H4 (cell line): Measurements from ENCODE around the gene TPCN2. TPM values are rescaled to one million over a fixed set of nuclear protein-coding genes. Genes with fewer than 3 reads are reported as not detected.
"Not testable (repeated sequence)": the region's sequence is repeated elsewhere in the genome, so short reads cannot be mapped to it uniquely, and the experiment has no call there.

Experiments used
- DNase-seq: peaks from one replicate; pipeline ENCODE4 v3.0.0-alpha.2; 2015; ENCODE audit warnings: low spot score
- total RNA-seq: library from RNA; depleted of rRNA; stranded (reverse); fragments of >200 nt; shearing (Covaris generic); gene quantifications from 2 replicates; pipeline ENCODE4 v1.2.3, GENCODE V29; 2014; rRNA removed

Gene TPCN2
- total RNA-seq: 6.2 and 7.4 TPM in 2 replicates

DNA sequence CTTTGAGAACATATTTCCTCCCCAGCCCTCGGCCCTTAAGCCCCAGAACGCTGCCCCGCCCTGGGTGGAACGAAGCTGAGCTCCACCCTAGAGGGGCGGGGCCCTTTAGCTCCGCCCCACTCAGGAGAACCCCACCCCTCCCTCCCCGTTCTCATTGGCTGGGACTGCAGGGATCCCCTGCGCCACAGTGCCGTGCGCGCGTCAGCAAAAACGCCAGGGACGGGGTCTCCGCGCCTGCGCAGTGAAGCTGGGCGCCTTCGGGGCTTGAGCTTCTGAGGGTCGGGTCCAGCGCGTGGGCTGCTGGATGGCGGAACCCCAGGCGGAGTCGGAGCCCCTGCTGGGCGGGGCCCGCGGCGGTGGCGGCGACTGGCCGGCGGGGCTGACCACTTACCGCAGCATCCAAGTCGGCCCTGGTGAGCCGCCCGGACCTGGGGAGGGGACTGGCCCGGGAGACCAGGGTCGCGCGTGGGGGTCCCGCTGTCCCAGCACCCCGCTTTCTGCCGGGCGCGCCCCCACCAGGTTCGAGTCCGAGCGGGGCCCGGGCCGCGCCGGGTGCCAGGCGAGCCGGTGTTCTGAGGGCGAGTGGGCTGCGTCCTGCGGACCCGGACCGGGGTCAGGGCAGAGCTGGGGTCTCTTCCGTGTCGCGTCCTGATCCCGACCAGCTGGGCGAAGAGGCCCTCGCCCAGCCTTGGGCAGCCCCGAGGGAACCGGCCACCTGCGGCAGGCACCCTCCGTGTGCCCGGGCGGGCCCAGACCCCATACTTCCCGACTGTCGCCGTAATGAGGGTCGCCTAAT, at the start of gene TPCN2:
Gene TPCN2 (plus strand): TSS at position 239 of the 796 bp plus-strand sequence. CDS start 66 bp downstream, at position 305.
- peak; percentile 89 for DNase-seq

DNA sequence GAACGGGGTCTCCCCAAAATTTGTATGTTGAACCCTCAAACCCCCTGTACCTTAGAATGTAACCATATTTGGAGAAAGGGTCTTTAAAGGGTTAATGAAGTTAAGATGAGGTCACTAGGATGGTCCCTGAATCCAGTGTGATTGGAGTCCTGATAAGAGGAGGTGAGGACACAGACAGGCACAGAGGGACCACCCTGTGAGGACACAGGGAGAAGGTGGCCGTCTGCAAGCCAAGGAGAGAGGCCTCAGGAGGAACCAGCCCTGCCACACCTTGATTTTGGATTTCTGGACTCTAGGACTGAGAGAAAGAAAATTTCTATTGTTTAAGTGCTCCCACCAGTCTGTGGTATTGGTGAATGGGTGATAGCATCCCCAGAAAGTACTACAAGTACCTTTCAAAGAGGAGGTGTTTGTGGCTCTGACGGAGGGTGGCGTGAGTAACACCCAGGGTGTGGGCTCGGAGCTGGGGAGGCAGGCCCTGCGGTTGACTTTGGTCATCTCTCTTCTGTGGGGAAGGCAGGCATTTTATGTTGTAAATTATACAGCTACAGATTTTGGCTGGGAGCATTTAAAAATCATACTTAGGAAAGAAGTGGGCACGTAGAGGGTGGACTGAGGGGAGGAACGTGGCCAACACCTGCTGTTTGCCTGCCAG, 49.5 kb upstream of the TPCN2 start:
- DNase-seq: no peak

DNA sequence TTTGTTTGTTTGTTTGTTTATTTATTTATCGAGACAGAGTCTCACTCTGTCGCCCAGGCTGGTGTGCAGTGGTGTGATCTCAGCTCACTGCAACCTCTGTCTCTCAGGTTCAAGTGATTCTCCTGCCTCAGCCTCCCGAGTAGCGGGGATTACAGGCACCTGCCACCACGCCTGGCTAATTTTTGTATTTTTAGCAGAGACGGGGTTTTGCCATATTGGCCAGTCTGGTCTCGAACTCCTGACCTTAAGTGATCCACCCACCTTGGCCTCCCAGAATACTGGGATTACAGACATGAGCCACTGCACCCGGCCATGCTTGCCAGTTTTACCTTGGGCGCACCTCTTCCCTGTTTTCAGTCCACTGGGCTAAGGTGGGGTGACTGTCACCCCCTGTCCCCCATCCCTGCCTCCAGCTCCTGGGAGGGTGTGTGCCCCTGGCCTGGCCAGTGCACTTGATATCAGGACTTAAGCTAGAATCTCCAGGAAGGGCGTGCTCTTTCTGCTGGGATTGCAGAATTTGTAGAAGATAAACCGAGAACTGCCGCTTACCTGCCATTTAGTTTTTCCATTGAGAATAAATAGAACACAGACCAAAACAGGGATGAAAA, 48.9 kb upstream of the TPCN2 start:
- not testable (repeated sequence) for DNase-seq

DNA sequence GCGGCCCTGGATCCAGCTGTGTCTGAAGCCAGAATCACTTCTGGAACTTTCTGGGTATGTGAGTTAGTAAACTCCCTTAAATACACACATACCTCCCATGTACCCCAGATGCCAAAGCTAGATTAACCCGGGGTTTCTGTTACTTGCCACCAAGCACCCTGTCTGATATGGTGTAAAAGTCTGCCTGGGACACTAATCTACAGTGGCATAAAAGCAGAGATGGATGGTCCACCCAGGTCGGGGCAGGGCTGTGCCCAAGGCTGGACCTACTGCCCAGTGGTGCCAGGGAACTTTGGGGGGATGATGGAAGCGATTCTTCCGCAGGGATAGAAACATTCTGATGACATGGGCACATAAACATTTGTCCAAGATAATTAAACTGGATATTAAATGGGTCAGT, 48.3 kb upstream of the TPCN2 start:
- no peak for DNase-seq

DNA sequence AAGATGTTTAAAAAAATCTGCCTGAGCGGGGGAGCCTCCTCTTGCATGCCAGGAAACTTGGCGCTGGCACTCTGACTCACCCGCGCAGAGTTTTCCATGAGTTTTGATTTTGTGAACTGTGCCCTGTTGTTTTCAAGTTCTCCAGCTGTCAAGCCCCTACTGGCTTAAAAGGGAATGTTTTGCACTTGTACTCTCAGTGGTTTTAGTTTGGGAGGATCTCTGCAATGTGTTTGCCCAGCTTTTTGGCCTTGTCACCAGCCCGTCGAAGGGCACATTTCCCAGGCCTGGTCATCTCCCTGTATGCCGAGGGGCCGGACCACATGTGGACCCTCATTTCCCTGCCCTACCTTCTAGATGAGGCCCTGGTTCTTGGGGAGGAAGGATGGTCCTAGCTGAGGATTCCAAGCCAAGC, 47.9 kb upstream of the TPCN2 start:
- peak; percentile 81 for DNase-seq

DNA sequence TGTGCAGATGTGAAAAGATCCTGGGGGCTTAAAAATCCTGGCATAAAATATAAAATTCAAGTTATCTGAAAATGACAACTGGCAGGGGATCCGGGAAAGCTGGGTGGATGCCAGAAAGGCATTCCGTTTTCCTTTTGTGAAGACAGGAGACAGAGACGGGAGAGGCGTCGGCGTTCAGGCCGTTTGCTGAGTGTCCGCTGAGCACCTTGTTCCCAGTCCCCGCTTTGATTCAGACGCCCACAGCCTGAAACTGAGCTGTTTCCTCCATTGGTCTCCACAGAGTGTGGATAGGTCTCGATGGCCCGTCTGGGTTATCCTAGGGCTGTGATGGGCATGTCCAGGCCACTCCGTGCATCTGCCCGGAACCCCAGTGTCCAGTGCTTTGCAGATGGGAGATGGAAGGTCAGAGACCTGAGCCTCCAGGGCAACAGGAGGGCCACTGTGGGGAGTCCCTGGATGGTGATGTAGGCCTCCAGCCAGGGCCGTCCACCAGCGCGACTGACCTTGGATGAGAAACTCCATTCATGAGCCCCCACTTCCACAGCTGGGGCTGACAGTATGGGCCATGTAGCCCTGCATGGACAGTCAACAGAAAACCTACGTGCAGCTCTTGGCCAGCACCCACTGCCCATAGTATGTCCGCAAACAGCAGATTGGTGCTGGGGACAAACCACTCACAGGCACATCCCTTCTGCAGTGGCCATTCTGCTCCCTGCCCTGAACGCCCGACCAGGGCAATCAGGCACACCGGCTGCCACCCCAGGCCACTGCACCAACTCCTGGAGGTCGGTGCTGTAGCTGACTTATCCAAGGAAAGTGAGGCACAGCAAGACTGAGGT, 47.3 kb upstream of the TPCN2 start:
- no peak for DNase-seq

DNA sequence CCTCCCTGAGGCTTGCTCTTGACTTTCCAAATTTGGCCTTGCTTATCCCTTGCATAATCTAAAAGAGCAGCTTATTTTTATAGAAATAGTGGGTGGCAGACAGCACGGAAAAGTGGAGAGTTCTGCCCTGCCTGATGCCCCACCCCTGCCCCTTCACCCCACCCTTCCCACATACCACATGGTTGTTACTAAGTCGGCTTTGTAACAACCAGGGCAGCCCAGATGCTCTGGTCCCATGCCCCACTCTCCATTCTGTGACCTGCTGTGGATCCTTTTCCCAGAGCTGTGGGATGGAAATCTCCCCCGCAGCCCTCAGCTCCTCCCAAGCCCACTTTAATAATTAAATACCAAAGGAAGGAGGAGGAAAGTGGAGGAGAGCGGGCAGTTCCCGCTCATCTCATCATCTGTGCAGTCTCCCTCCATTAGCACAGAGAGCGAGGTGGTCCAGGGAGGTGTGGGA, 46.6 kb upstream of the TPCN2 start:
- no peak for DNase-seq

DNA sequence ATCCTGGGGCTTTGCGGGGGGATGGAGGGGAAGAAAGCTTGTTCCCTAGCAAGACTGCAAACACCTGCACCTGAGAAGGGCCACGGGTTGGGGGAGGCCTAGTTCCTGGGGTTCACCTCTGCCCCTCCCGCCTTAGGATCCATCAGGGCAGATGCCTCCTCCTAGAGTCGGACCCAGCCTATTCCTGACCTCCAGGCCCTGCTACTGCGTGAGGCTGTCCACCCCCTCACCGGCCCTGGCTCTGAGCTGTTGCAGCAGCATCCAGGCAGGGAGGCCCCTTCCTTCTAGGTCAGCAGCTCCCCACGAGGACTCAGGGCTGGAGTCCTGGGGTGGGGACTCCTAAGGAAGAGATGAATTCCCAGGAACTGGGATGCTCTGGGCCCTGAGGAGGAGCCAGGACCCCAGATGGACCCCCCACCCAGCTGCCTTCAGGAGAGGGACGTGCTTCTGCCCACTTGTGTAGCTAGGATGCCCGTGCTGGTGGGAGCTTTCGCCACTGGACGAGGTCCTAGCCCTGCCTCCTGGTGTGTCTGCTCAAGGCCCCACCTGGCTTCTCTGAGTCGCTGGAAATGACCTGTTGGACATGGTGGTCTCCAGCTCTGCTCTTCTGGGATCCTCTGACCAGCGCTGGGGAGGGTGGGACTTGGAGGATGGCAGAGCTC, 46.0 kb upstream of the TPCN2 start:
- DNase-seq: no peak

DNA sequence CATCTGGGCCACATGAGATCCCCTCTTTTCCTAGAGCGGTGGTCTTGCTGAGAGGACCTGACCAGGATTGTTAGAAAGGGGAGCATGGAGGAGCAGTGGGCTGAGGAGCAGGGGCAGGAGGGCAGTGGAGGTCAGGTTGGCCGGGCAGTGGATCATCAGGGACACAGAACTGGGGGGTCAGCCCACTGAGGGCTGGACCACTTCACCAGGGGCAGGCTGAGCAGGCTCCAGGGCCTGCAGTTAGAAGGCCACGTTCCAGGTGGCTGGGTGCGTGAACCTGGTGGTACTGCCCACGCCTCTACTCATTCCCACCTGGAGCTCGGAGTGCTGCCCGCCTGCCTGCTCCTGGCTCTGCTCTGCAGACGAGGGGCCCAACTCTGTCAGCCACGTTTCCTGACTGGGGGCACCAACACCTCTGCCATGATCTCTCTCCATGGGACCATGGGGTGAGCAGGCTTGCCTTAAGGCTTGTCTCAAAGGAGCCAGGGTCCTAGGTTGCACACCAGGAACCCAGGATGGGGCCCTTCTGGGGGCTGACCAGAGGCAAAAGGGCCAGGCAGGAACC, 45.3 kb upstream of the TPCN2 start:
- DNase-seq: no peak

DNA sequence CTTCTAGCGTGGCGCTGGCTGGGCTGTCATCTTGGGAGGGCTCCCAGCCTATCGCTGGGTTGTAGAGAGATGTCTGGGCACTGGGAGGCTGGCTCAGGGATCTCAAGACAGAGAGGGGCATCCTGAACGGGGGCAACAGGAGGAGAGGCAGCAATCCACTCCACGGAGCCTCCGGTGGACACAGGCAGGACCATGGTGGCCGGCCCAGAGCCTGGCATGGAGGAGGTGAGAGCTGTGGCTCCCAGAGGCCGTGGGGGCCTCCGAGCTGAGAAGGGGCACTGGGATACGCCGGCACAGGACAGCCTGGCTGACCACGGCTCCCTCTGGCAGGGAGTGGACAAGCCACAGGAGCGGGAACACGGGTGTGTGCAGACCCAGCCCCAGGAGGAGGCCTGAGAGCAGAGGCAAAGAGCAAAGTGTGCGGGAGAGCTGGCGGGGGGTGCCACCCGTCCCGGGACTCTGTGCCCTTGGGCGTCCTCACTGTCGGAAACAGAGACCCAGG, 44.8 kb upstream of the TPCN2 start:
- no peak for DNase-seq

DNA sequence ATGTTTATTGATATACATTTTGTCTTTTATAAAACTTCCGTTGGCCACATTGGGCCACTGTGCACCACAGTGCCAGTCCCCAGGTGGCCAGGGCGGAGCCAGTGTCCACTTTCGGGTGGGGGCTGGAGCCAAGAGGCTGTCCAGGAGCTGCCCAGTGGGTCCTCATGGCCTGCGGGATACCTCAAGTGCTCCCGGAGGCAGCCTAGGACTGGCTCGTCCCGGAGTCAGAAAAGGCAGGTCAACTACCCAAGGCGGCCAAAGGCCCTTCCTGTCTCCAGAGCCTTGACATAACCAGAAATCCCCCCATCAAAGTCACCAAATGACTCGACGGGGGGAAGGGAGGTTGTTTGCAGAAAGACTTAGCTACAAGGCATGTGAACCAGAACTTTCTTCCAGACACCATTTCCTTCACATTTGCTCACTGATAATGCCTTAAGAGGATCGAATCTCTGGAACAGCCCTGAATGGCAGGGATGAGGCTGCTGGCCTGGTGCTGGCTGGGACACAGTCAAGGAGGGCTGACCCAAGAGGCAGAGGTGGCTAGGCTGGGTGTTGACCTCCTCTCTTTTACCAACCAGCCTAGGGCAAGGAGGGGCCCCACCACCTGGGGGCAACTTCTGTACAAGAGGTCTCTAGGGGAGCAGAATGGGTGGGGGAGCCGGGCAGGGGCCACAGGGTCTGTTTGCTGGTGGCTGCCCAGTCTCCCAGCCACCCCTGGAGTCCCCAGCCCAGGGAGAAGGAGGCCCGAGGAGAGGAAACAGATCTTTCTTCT, 44.1 kb upstream of the TPCN2 start:
- DNase-seq: no peak

DNA sequence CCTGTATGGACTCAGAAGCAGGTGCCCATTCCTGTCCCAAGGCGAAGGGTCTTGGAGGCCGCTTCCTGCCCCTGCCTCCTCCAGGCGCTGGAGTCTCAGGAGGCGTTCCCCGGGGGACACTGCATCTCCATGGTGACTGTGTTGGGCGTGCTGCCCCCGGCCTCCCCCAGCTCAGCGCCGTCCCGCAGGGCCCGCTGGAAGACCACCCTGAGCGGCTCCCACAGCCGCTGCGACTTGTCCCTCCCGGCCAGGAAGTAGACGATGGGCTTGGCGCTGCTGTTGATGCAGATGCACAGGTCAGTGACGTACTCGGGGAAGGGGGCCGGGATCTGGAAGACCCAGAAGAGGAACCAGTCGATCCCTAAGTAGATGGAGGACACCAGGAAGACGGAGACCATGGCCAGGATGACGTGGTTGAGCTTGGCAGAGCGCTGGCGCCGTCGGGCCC, 43.5 kb upstream of the TPCN2 start:
- no peak for DNase-seq

DNA sequence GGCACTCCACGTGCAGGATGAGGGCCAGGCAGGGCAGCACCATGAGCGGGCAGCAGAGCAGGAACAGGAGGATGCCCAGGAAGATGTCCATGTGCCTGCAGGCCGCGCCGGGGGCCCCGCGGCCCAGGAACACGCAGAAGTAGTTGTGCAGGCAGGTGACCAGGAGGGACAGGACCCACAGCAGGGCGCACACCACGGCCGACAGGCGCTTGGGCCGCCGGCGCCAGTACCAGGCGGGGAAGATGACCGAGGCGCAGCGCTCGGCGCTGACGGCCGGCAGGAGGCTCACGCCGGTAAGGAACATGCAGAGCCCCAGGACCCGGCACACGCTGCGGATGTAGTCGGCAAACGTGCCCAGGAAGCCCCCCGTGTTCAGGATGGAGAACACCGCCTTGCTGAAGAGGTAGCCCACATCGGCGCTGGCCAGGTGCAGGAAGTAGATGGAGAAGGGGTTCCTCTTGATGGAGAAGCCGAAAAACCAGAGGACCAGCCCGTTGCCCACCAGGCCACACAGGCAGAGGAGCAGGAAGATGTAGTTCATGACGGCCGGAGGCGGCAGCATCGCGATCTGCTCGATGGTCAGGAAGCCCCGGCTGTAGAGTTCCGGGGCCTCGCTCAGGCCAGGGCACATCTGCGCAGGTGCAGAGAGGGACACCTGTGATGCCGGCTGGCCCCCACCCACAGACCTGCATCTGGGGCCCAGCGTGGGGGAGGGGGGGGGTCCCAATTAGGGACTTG, 42.9 kb upstream of the TPCN2 start:
- DNase-seq: no peak

DNA sequence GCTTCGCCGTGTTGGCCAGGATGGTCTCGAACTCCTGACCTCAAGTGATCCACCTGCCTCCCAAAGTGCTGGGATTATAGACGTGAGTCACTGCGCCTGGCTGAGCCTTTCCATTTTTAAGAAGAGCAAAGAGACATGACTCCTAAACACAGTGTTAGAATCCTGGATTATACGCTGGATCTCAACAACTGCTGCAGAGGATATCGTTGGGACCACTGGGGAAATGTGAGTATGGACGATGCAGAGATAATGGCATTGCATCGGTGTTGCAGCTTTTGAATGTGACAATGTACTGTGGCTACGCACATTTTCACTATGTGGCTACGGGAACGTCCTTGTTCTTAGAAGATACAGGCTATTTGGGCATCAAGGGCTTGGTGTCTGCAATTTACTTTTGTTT, 41.9 kb upstream of the TPCN2 start:
- no peak for DNase-seq

DNA sequence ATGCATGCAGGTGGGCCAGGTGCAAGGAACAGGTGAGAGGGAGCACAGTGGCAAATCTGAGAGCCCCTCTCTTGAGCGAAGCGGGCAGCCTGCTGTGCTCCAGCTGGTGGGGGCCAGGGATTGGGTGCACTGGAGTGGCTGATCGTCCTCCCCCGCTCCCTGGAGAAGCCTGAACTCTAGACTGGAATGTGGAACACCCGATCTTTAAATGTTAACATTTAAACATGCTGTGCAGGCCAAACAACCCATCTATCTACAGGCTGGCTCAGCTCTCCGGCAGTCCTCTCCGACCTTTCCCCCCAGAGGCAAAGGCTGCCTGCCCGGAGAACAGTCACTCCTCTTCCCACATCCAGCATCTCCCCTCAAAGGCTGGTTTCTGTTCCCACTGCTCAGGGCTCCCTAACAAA, 40.8 kb upstream of the TPCN2 start:
- no peak for DNase-seq

DNA sequence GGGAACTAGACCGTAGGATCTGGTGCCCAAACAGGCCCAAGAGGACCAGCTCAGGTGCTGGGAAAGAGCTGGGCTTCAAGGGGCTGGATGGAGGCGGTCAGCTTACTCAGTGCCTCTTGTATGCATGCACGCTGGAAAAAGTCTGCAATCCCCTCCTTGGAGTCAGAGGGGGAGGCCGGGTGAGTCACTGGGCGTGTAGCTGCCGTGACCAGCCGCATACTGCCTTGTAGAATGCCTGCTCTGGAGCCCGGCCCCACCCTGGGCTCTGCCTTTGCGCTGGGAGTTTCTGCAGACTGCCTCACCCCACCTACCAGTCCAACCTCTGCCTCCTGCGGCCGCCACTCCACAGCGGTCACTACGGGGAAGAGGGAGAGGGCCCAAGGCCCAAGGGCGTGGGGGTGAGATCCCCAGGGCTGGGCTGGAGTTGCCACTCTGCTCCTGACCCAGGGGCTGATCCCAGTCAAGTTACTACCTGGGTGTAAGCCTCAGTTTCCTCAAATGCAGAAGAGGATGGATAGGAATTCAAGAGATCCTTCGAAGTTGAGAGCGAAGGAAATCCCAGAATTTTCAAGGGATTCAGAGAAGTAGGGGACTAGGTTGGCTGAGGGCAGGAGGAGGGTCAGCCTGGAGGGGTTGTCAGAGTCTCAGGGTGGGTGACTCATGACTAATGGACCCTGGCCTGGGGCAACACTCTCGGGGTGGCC, 39.8 kb upstream of the TPCN2 start:
- DNase-seq: peak; percentile 86

DNA sequence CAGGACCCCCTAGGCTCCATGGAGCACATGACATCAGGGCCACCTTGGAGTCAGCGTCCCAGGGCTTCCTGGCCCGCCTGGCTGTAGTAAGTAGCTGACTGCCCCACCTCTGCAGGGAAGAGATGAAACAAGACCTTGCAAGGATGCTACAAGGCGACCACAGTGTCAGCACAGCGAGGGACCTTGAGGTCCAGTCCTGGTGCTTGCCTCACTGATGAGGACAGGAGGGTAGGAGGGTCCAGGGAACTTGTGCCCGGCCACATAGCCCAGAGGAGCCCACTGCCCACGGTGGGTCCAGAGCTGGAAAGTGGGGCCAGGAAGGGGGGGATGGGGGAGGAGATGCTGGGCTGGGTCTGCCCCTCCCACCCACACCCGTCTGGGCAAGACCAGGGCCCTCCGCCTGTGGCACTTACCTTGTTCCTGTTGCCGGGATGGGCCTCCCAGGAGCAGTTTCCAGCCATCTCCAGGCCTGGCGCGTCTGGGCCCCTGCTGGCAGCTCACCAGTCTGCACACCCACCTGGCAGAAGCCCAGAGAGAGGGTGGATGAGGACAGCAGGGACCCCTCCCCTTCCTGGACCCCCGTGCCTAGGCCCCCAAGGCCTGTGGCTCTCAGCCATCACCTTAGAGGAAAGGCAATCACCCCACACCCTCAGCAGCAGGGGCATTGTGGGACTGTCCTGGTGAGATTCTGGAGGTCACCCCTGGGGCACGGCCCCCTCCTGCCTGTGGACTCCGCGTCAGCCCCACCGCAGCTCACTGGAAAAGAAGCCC, 39.1 kb upstream of the TPCN2 start:
- DNase-seq: no peak
